HCT116 (cell line): Measurements from ENCODE around the gene NECAB2. TPM values are rescaled to one million over a fixed set of nuclear protein-coding genes. Genes with fewer than 3 reads are reported as not detected.

Experiments used
- ATAC-seq: fragments of 200-7000 bp; cut with Tn5 transposase; 2 replicates; pipeline ENCODE4 v1.9.1; 2020; ENCODE audit warnings: mild to moderate bottlenecking, moderate library complexity
- BruUV-seq: library from RNA; stranded (reverse); fragments of 400-500 nt; replicated peaks from 2 replicates; lab custom pipeline; 2021; lab: Mats Ljungman, UMichigan
- CTCF ChIA-PET: fragments of 300-600 bp; sonication (Branson Sonifier 250); formaldehyde crosslinking; loops from one replicate; lab custom pipeline; 2021; ENCODE audit warnings: antibody characterized with exemption; lab: Charles Lee
- POLR2A ChIA-PET: fragments of 300-600, 350-600 bp; sonication (Branson Sonifier 250); formaldehyde crosslinking; loops from one replicate; lab custom pipeline; 2021; ENCODE audit warnings: antibody characterized with exemption; lab: Charles Lee
- RAD21 ChIA-PET, 2 experiments: fragments of 300-600 bp; sonication (Branson Sonifier 250); formaldehyde crosslinking; loops; one replicate each; lab custom pipeline; 2023; ENCODE audit warnings: low total read pairs in 2 of 2; ENCODE audit not compliant: uncharacterized antibody in 2 of 2, unreplicated experiment in 2 of 2, low non-redundant PET in 1 of 2; lab: Charles Lee
- DNase-seq: peaks from one replicate; pipeline ENCODE4 v3.0.0-alpha.2; 2010; ENCODE audit warnings: low read depth, low spot score
- H2AFZ ChIP-seq: fragments of 200-600 bp; shearing (Covaris generic), sonication (generic); 2 replicates; pipeline ENCODE4 v1.6.1; 2017; ENCODE audit warnings: low read depth, mixed run types, mixed read lengths, antibody characterized with exemption, low read length; ENCODE audit not compliant: poor library complexity, severe bottlenecking
- H3K27ac ChIP-seq: 2 replicates; pipeline ENCODE4 v1.5.1; 2012; ENCODE audit warnings: low read depth, low read length
- H3K27me3 ChIP-seq: fragments of 200-600 bp; sonication (generic); 2 replicates; pipeline ENCODE4 v1.6.1; 2016; ENCODE audit warnings: mixed run types, low read length, mixed read lengths; ENCODE audit not compliant: insufficient read depth
- H3K36me3 ChIP-seq, 2 experiments: fragments of 200-500 bp in 1 of 2; fragments of 200-600 bp in 1 of 2; sonication (Bioruptor generic) in 1 of 2; sonication (generic) in 1 of 2; 2 replicates each; pipeline versions ENCODE4 v1.5.1 to v1.6.1; 2014 to 2016; ENCODE audit warnings: low read length in 2 of 2, inconsistent platforms in 1 of 2, mixed read lengths in 1 of 2, mixed run types in 1 of 2; ENCODE audit not compliant: insufficient read depth in 2 of 2, control insufficient read depth in 1 of 2
- H3K4me1 ChIP-seq, 2 experiments: fragments of 200-600 bp in 1 of 2; sonication (generic) in 1 of 2; 2 replicates each; pipeline versions ENCODE4 v1.5.1 to v1.6.1; 2012 to 2017; ENCODE audit warnings: low read length in 2 of 2, inconsistent platforms in 1 of 2, mild to moderate bottlenecking in 1 of 2, mixed read lengths in 1 of 2, mixed run types in 1 of 2, moderate library complexity in 1 of 2; ENCODE audit not compliant: insufficient read depth in 2 of 2, control insufficient read depth in 1 of 2
- H3K4me2 ChIP-seq: fragments of 200-600 bp; sonication (generic); 2 replicates; pipeline ENCODE4 v1.6.1; 2017; ENCODE audit warnings: mixed run types, low read length, mixed read lengths
- H3K4me3 ChIP-seq, 2 experiments: fragments of 200-600 bp in 1 of 2; sonication (generic) in 1 of 2; replicated peaks in 1 of 2; 2 replicates each; pipeline ENCODE4 v1.5.1; 2011 to 2016; ENCODE audit warnings: low read length in 2 of 2, control low read depth in 1 of 2, low read depth in 1 of 2, mild to moderate bottlenecking in 1 of 2, mixed read lengths in 1 of 2, mixed run types in 1 of 2
- H3K79me2 ChIP-seq: fragments of 200-600 bp; sonication (generic); 2 replicates; pipeline ENCODE4 v1.6.1; 2017; ENCODE audit warnings: mild to moderate bottlenecking, mixed run types, low read length, moderate library complexity, mixed read lengths; ENCODE audit not compliant: insufficient read depth
- H3K9ac ChIP-seq: fragments of 200-600 bp; sonication (generic); 2 replicates; pipeline ENCODE4 v1.6.1; 2016; ENCODE audit warnings: low read length, mixed read lengths
- H3K9me2 ChIP-seq: fragments of 200-600 bp; sonication (generic), shearing (Covaris generic); 2 replicates; pipeline ENCODE4 v1.6.1; 2017; ENCODE audit warnings: mixed run types, mild to moderate bottlenecking, moderate library complexity; ENCODE audit not compliant: insufficient read depth
- H3K9me3 ChIP-seq, 2 experiments: fragments of 200-500 bp in 1 of 2; fragments of 200-600 bp in 1 of 2; sonication (Bioruptor generic) in 1 of 2; sonication (generic) in 1 of 2; 2 replicates each; pipeline ENCODE4 v1.6.1; 2014 to 2017; ENCODE audit warnings: low read length in 2 of 2, mixed read lengths in 2 of 2, inconsistent platforms in 1 of 2, low read depth in 1 of 2, mild to moderate bottlenecking in 1 of 2, mixed run types in 1 of 2, moderate library complexity in 1 of 2; ENCODE audit not compliant: control insufficient read depth in 1 of 2, insufficient read depth in 1 of 2
- H4K20me1 ChIP-seq: fragments of 200-600 bp; sonication (generic), shearing (Covaris generic); 2 replicates; pipeline ENCODE4 v1.6.1; 2017; ENCODE audit warnings: mixed run types, mild to moderate bottlenecking, moderate library complexity; ENCODE audit not compliant: insufficient read depth
- ATF3 ChIP-seq: IDR thresholded peaks from 2 replicates; pipeline ENCODE4 v1.6.1; 2012
- CBX3 ChIP-seq: IDR thresholded peaks from 2 replicates; pipeline ENCODE4 v1.6.1; 2012; ENCODE audit warnings: low read depth
- EGR1 ChIP-seq: IDR thresholded peaks from 2 replicates; pipeline ENCODE4 v1.6.1; 2012; ENCODE audit warnings: low read depth
- ELF1 ChIP-seq: IDR thresholded peaks from 2 replicates; pipeline ENCODE4 v1.6.1; 2012; ENCODE audit warnings: low read depth, borderline replicate concordance
- EZH2 ChIP-seq: fragments of 200-600 bp; sonication (generic); IDR thresholded peaks from 2 replicates; pipeline ENCODE4 v1.6.1; 2017; ENCODE audit warnings: antibody characterized with exemption, mixed run types
- EZH2phosphoT487 ChIP-seq: fragments of 200-600 bp; IDR thresholded peaks from 2 replicates; pipeline ENCODE4 v1.6.1; 2018; ENCODE audit warnings: antibody characterized with exemption, borderline replicate concordance
- FOSL1 ChIP-seq: IDR thresholded peaks from 2 replicates; pipeline ENCODE4 v1.6.1; 2012; ENCODE audit warnings: low read depth
- JUND ChIP-seq: IDR thresholded peaks from 2 replicates; pipeline ENCODE4 v1.6.1; 2012
- POLR2A ChIP-seq: IDR thresholded peaks from 2 replicates; pipeline ENCODE4 v1.7.0; 2011; ENCODE audit warnings: borderline replicate concordance; ENCODE audit not compliant: insufficient read depth, insufficient read length; ENCODE audit errors: extremely low read depth
- POLR2AphosphoS5 ChIP-seq: IDR thresholded peaks from 2 replicates; pipeline ENCODE4 v1.6.1; 2011; ENCODE audit warnings: mild to moderate bottlenecking, low read depth, low read length, moderate library complexity
- RAD21 ChIP-seq: IDR thresholded peaks from 2 replicates; pipeline ENCODE4 v1.6.1; 2012; ENCODE audit warnings: low read depth, mild to moderate bottlenecking
- REST ChIP-seq: IDR thresholded peaks from 2 replicates; pipeline ENCODE4 v1.6.1; 2012; ENCODE audit warnings: low read depth
- SIN3A ChIP-seq: IDR thresholded peaks from 2 replicates; pipeline ENCODE4 v1.6.1; 2012; ENCODE audit warnings: low read depth
- SP1 ChIP-seq: IDR thresholded peaks from 2 replicates; pipeline ENCODE4 v1.6.1; 2012; ENCODE audit warnings: low read depth
- SRF ChIP-seq: IDR thresholded peaks from 2 replicates; pipeline ENCODE4 v1.6.1; 2012; ENCODE audit warnings: low read depth
- TCF7L2 ChIP-seq: IDR thresholded peaks from 2 replicates; pipeline ENCODE4 v1.7.0; 2011; ENCODE audit warnings: borderline replicate concordance, inconsistent platforms; ENCODE audit not compliant: insufficient read depth, insufficient read length; ENCODE audit errors: extremely low read depth
- YY1 ChIP-seq: IDR thresholded peaks from 2 replicates; pipeline ENCODE4 v1.6.1; 2011; ENCODE audit warnings: low read length, low read depth, moderate library complexity, mild to moderate bottlenecking; ENCODE audit not compliant: insufficient replicate concordance; ENCODE audit errors: extremely low read depth
- ZNF274 ChIP-seq: fragments of 200-500 bp; sonication (Bioruptor generic); IDR thresholded peaks from 2 replicates; pipeline ENCODE4 v1.6.1; 2014; ENCODE audit warnings: mild to moderate bottlenecking, low read depth, low read length, inconsistent platforms
- intact Hi-C: fragments of 100-400 bp; cut with micrococcal nuclease; formaldehyde crosslinking; loops from 2 replicates; pipeline ENCODE4 v1.10.0; 2022
- total RNA-seq: library from RNA; stranded (reverse); gene quantifications from one replicate; pipeline ENCODE4 v1.2.1, GENCODE V29; 2021; ENCODE audit not compliant: unreplicated experiment

The NECAB2 gene
- total RNA-seq, 1 experiment from 2014 or later, result 0.61 TPM

DNA sequence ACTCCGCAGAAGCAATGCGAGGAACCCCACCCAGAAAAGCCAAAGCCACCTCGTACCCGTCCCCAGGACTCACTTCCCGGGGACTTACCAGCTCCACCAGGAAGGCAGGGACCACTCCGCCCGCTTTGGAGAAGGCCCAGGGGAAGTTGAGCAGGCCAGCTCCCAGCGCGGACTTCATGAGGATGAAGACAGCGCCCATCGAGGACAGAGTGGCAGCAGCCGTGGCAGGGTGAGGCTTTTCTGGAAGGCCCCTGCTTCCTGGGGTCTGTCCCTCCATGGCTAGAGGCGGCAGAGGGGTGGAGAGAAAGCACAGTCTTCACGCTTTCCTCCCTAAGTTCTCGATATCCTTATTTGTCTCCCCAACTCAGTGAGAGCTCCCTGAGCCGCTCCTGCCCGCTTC is 73.8 kb downstream of the NECAB2 start:
- no peaks in the 10 kb centered on the region for H3K9me3 ChIP-seq
- peaks cover 2 to 5% of the 10 kb centered on the region in 2 experiments; a peak in 1 of 4 replicates for H3K4me1 ChIP-seq
- BruUV-seq, result no TSS peak
- H3K27ac ChIP-seq, result no peak overlapping the region
- H2AFZ ChIP-seq, result no peak overlapping the region
- H3K79me2 ChIP-seq, result no peaks in the 10 kb centered on the region
- ATAC-seq (no peak), DNase-seq (no peak)
- H3K9ac ChIP-seq, result no peak overlapping the region
- H3K4me2 ChIP-seq, result no peak overlapping the region
- H3K9me2 ChIP-seq, result no peaks in the 10 kb centered on the region
- no peaks in the 10 kb centered on the region; the same call in 1 of the 2 replicates for H3K27me3 ChIP-seq
- ChIA-PET CTCF (no interaction called here), POLR2A (interaction anchor here (2.0 kb wide), 1 partner anchor 28 kb away, joined by 7 read pairs; no protein-coding TSS in a partner anchor), RAD21 (no interaction called here)
- intact Hi-C loops, result no loop called here
- no peak overlapping the region for H3K4me3 ChIP-seq
- no peaks in the 10 kb centered on the region for H4K20me1 ChIP-seq
- TF ChIP-seq JUND (no peak), FOSL1 (no peak), ATF3 (no peak), SRF (no peak), CBX3 (no peak), EGR1 (no peak), EZH2phosphoT487 (no peak), POLR2A (no peak), POLR2AphosphoS5 (no peak), EZH2 (no peak), ELF1 (no peak), RAD21 (no peak), SP1 (no peak), YY1 (no peak), REST (no peak), SIN3A (no peak), ZNF274 (no peak), TCF7L2 (no peak)
- H3K36me3 ChIP-seq, result no peaks in the 10 kb centered on the region
